Measurements from ENCODE around the gene KMT2E.

KMT2E gene

GRCh38 chr7:105136221-105136620, 122.2 kb downstream of the KMT2E start:
- Histone ChIP-seq H3K4me3 (ENCODE audit: severe bottlenecking) (no peak overlapping the region), H3K4me1 (ENCODE audit: insufficient read depth, poor library complexity, severe bottlenecking) (no peaks in the 10 kb centered on the region), H3K36me3 (ENCODE audit: low read depth) (peaks cover 32% of the 10 kb centered on the region), H3K9me3 (ENCODE audit: severe bottlenecking) (no peaks in the 10 kb centered on the region), H3K27ac (ENCODE audit: poor library complexity, severe bottlenecking) (no peak overlapping the region), H3K27me3 (ENCODE audit: insufficient read depth, poor library complexity, severe bottlenecking) (no peaks in the 10 kb centered on the region)
- TF ChIP-seq CTCF (IDR thresholded peaks at IDR 0.05; ENCODE audit: poor library complexity, severe bottlenecking) = no peak
- DNase-seq (ENCODE audit: low spot score) (no peak), ATAC-seq (ENCODE audit: low read depth) (no peak)

GRCh38 chr7:105137898-105138297, 123.9 kb downstream of the KMT2E start:
- Histone ChIP-seq H3K27ac (ENCODE audit: poor library complexity, severe bottlenecking) (no peak overlapping the region), H3K27me3 (ENCODE audit: insufficient read depth, poor library complexity, severe bottlenecking) (no peaks in the 10 kb centered on the region), H3K4me1 (ENCODE audit: insufficient read depth, poor library complexity, severe bottlenecking) (no peaks in the 10 kb centered on the region), H3K36me3 (ENCODE audit: low read depth) (peaks cover 43% of the 10 kb centered on the region), H3K9me3 (ENCODE audit: severe bottlenecking) (no peaks in the 10 kb centered on the region), H3K4me3 (ENCODE audit: severe bottlenecking) (no peak overlapping the region)
- no peak for ATAC-seq (ENCODE audit: low read depth)
- DNase-seq (ENCODE audit: low spot score) = no peak
- no peak for TF ChIP-seq CTCF (IDR thresholded peaks at IDR 0.05; ENCODE audit: poor library complexity, severe bottlenecking)

- H3K4me1 ChIP-seq (ENCODE audit: insufficient read depth, poor library complexity, severe bottlenecking) = no peaks in the 10 kb centered on the region
- H3K36me3 ChIP-seq (ENCODE audit: low read depth) = peaks cover 45% of the 10 kb centered on the region
- no peak overlapping the region for H3K27ac ChIP-seq (ENCODE audit: poor library complexity, severe bottlenecking)
- ATAC-seq (ENCODE audit: low read depth) = no peak
- no peak overlapping the region for H3K4me3 ChIP-seq (ENCODE audit: severe bottlenecking)
- H3K9me3 ChIP-seq (ENCODE audit: severe bottlenecking) = no peaks in the 10 kb centered on the region
- H3K27me3 ChIP-seq (ENCODE audit: insufficient read depth, poor library complexity, severe bottlenecking) = no peaks in the 10 kb centered on the region
- no peak for TF ChIP-seq CTCF (IDR thresholded peaks at IDR 0.05; ENCODE audit: poor library complexity, severe bottlenecking)
- DNase-seq (ENCODE audit: low spot score) = no peak
Measured at GRCh38 chr7:105139381-105139780, 125.4 kb downstream of the KMT2E start.

GRCh38 chr7:105141068-105141467, 127.1 kb downstream of the KMT2E start:
- peak; percentile 53 for TF ChIP-seq CTCF (IDR thresholded peaks at IDR 0.05; ENCODE audit: poor library complexity, severe bottlenecking)
- Histone ChIP-seq H3K27me3 (ENCODE audit: insufficient read depth, poor library complexity, severe bottlenecking) (no peaks in the 10 kb centered on the region), H3K4me3 (ENCODE audit: severe bottlenecking) (no peak overlapping the region), H3K9me3 (ENCODE audit: severe bottlenecking) (no peaks in the 10 kb centered on the region), H3K36me3 (ENCODE audit: low read depth) (peaks cover 53% of the 10 kb centered on the region), H3K4me1 (ENCODE audit: insufficient read depth, poor library complexity, severe bottlenecking) (no peaks in the 10 kb centered on the region), H3K27ac (ENCODE audit: poor library complexity, severe bottlenecking) (no peak overlapping the region)
- DNase-seq (ENCODE audit: low spot score) (no peak), ATAC-seq (ENCODE audit: low read depth) (peak; percentile 40; the same call in 1 of the 3 replicates)

GRCh38 chr7:105149827-105150226, 135.8 kb downstream of the KMT2E start:
- no peak for TF ChIP-seq CTCF (IDR thresholded peaks at IDR 0.05; ENCODE audit: poor library complexity, severe bottlenecking)
- DNase-seq (ENCODE audit: low spot score) = no peak
- no peak overlapping the region for H3K4me3 ChIP-seq (ENCODE audit: severe bottlenecking)
- ATAC-seq (ENCODE audit: low read depth) = peak; percentile 91
- peak overlapping the region; percentile 56 for H3K27ac ChIP-seq (ENCODE audit: poor library complexity, severe bottlenecking)
- no peaks in the 10 kb centered on the region for H3K9me3 ChIP-seq (ENCODE audit: severe bottlenecking)
- no peaks in the 10 kb centered on the region for H3K27me3 ChIP-seq (ENCODE audit: insufficient read depth, poor library complexity, severe bottlenecking)
- H3K4me1 ChIP-seq (ENCODE audit: insufficient read depth, poor library complexity, severe bottlenecking) = peaks cover 14% of the 10 kb centered on the region
- peaks cover 23% of the 10 kb centered on the region; the same call in 1 of the 2 replicates for H3K36me3 ChIP-seq (ENCODE audit: low read depth)
